NCI-H2227 treated with DMSO at 0.1 percent for 48 hours (cell line): ENCODE data around the gene ZCCHC2.

ENCODE experiments used
- DNase-seq: peaks from one replicate; lab custom pipeline; 2025; lab: John Stamatoyannopoulos, UW

Gene ZCCHC2

GRCh38 chr18:62510789-62511188 is 12.0 kb upstream of the ZCCHC2 start:
- DNase-seq: no peak

- no peak for DNase-seq
Measured at GRCh38 chr18:62512532-62512931, 10.3 kb upstream of the ZCCHC2 start.

GRCh38 chr18:62512996-62513395 is 9.8 kb upstream of the ZCCHC2 start:
- DNase-seq: no peak

- no peak for DNase-seq
Measured at GRCh38 chr18:62514570-62514969, 8.3 kb upstream of the ZCCHC2 start.

GRCh38 chr18:62516242-62516641 is 6.6 kb upstream of the ZCCHC2 start:
- no peak for DNase-seq

- DNase-seq: no peak
Measured at GRCh38 chr18:62518460-62519375, 4.1 kb upstream of the ZCCHC2 start.

- DNase-seq: no peak
Measured at GRCh38 chr18:62519684-62520083, 3.1 kb upstream of the ZCCHC2 start.

- DNase-seq: no peak
Measured at GRCh38 chr18:62521082-62521481, 1.7 kb upstream of the ZCCHC2 start.

GRCh38 chr18:62521593-62521992 is 1.2 kb upstream of the ZCCHC2 start:
- DNase-seq: no peak

- DNase-seq: no peak
Measured at GRCh38 chr18:62522178-62522503, 684 bp upstream of the ZCCHC2 start.

- no peak for DNase-seq
Measured at GRCh38 chr18:62523255-62523588, 397 bp downstream of the ZCCHC2 start.

- peak; percentile 33 for DNase-seq
Measured at GRCh38 chr18:62523631-62524439, 1.0 kb downstream of the ZCCHC2 start.

GRCh38 chr18:62524440-62525200 is 1.8 kb downstream of the ZCCHC2 start:
- DNase-seq: peak; percentile 35

- DNase-seq: no peak
Measured at GRCh38 chr18:62525608-62526007, 2.8 kb downstream of the ZCCHC2 start.

- DNase-seq: peak; percentile 85
Measured at GRCh38 chr18:62526098-62527025, 3.5 kb downstream of the ZCCHC2 start.

GRCh38 chr18:62529597-62529996 is 6.8 kb downstream of the ZCCHC2 start:
- DNase-seq: no peak

- no peak for DNase-seq
Measured at GRCh38 chr18:62531078-62531477, 8.3 kb downstream of the ZCCHC2 start.

GRCh38 chr18:62531931-62532330 is 9.1 kb downstream of the ZCCHC2 start:
- DNase-seq: peak; percentile 61

- no peak for DNase-seq
Measured at GRCh38 chr18:62536005-62536404, 13.2 kb downstream of the ZCCHC2 start.

GRCh38 chr18:62537042-62537894 is 14.4 kb downstream of the ZCCHC2 start:
- DNase-seq: no peak
